Liver (tissue), 9 donors: ENCODE measurements around the gene BCAP31. TPM values are rescaled to one million over a fixed set of nuclear protein-coding genes. Genes with fewer than 3 reads are reported as not detected.

Experiments
- DNase-seq: peaks from one replicate; pipeline ENCODE4 v3.0.0-alpha.2; 2017; ENCODE audit warnings: low spot score
- H3K27ac ChIP-seq, 2 donors: one replicate each; pipeline ENCODE4 v1.7.0; 2013; ENCODE audit warnings: inconsistent platforms in 2 of 2, low read length in 2 of 2, control low read depth in 1 of 2, low read depth in 1 of 2, mild to moderate bottlenecking in 1 of 2
- H3K27me3 ChIP-seq, 4 donors: one replicate each; pipeline versions ENCODE4 v1.6.1 to v1.7.0; 2013; ENCODE audit warnings: low read length in 3 of 4, inconsistent platforms in 1 of 4, mild to moderate bottlenecking in 1 of 4, moderate library complexity in 1 of 4; ENCODE audit not compliant: control insufficient read depth in 4 of 4, insufficient read depth in 4 of 4
- H3K36me3 ChIP-seq, 4 donors: one replicate each; pipeline versions ENCODE4 v1.6.1 to v1.7.0; 2013; ENCODE audit warnings: low read length in 3 of 4, mild to moderate bottlenecking in 3 of 4, low read depth in 1 of 4, moderate library complexity in 1 of 4; ENCODE audit not compliant: control insufficient read depth in 4 of 4, insufficient read depth in 3 of 4
- H3K4me1 ChIP-seq, 4 donors: one replicate each; pipeline versions ENCODE4 v1.6.1 to v1.7.0; 2013; ENCODE audit warnings: low read length in 3 of 4, mild to moderate bottlenecking in 3 of 4, moderate library complexity in 1 of 4; ENCODE audit not compliant: control insufficient read depth in 4 of 4, insufficient read depth in 4 of 4
- H3K4me3 ChIP-seq, 3 donors: one replicate each; pipeline versions ENCODE4 v1.6.1 to v1.7.0; 2013; ENCODE audit warnings: low read length in 3 of 3, control low read depth in 1 of 3, low read depth in 1 of 3, mild to moderate bottlenecking in 1 of 3
- H3K9ac ChIP-seq, 2 donors: one replicate each; pipeline ENCODE4 v1.7.0; 2013; ENCODE audit warnings: low read length in 2 of 2, mild to moderate bottlenecking in 2 of 2, moderate library complexity in 2 of 2, control low read depth in 1 of 2, low read depth in 1 of 2
- H3K9me3 ChIP-seq, 4 donors: one replicate each; pipeline versions ENCODE4 v1.6.1 to v1.7.0; 2013; ENCODE audit warnings: low read length in 3 of 4; ENCODE audit not compliant: control insufficient read depth in 4 of 4
- ATF3 ChIP-seq: IDR thresholded peaks from 2 replicates; pipeline ENCODE4 v1.6.1; 2016; ENCODE audit warnings: antibody characterized with exemption
- CTCF ChIP-seq: fragments of 150-350 bp; IDR thresholded peaks from 2 replicates; pipeline ENCODE4 v1.5.1; 2017; ENCODE audit warnings: improper control_type of control experiment, low read depth, low read length; ENCODE audit not compliant: missing input control
- EGR1 ChIP-seq, 2 donors: IDR thresholded peaks; 2 replicates each; pipeline ENCODE4 v1.6.1; 2016 to 2018; ENCODE audit warnings: antibody characterized with exemption in 2 of 2, low read depth in 2 of 2
- FOXA1 ChIP-seq: IDR thresholded peaks from 2 replicates; pipeline ENCODE4 v1.6.1; 2016; ENCODE audit warnings: antibody characterized with exemption
- FOXA2 ChIP-seq: IDR thresholded peaks from 2 replicates; pipeline ENCODE4 v1.6.1; 2016; ENCODE audit warnings: antibody characterized with exemption
- GABPA ChIP-seq, 2 donors: IDR thresholded peaks in 1 of 2; conservative IDR thresholded peaks in 1 of 2; 2 replicates each; pipeline ENCODE4 v1.6.1; 2016; ENCODE audit warnings: antibody characterized with exemption in 2 of 2, mild to moderate bottlenecking in 1 of 2, moderate library complexity in 1 of 2
- HNF4A ChIP-seq, 2 donors: conservative IDR thresholded peaks; 2 replicates each; pipeline ENCODE4 v1.6.1; 2016; ENCODE audit warnings: antibody characterized with exemption in 2 of 2, mild to moderate bottlenecking in 2 of 2
- HNF4G ChIP-seq: IDR thresholded peaks from 2 replicates; pipeline ENCODE4 v1.6.1; 2016; ENCODE audit warnings: antibody characterized with exemption
- JUND ChIP-seq, 2 donors: IDR thresholded peaks; 2 replicates each; pipeline ENCODE4 v1.6.1; 2016; ENCODE audit warnings: antibody characterized with exemption in 2 of 2
- MAX ChIP-seq: IDR thresholded peaks from 2 replicates; pipeline ENCODE4 v1.6.1; 2016; ENCODE audit warnings: antibody characterized with exemption
- NR2F2 ChIP-seq: IDR thresholded peaks from 2 replicates; pipeline ENCODE4 v1.6.1; 2016; ENCODE audit warnings: antibody characterized with exemption
- RAD21 ChIP-seq, 2 donors: IDR thresholded peaks; 2 replicates each; pipeline ENCODE4 v1.6.1; 2016; ENCODE audit warnings: antibody characterized with exemption in 2 of 2, mild to moderate bottlenecking in 2 of 2
- REST ChIP-seq: IDR thresholded peaks from 2 replicates; pipeline ENCODE4 v1.6.1; 2016; ENCODE audit warnings: antibody characterized with exemption, mild to moderate bottlenecking
- RXRA ChIP-seq, 2 donors: IDR thresholded peaks; 2 replicates each; pipeline ENCODE4 v1.6.1; 2017 to 2018; ENCODE audit warnings: antibody characterized with exemption in 2 of 2, mild to moderate bottlenecking in 1 of 2
- SP1 ChIP-seq: IDR thresholded peaks from 2 replicates; pipeline ENCODE4 v1.6.1; 2018; ENCODE audit warnings: antibody characterized with exemption, mild to moderate bottlenecking
- TAF1 ChIP-seq: conservative IDR thresholded peaks from 2 replicates; pipeline ENCODE4 v1.6.1; 2016; ENCODE audit warnings: antibody characterized with exemption, mild to moderate bottlenecking
- YY1 ChIP-seq: IDR thresholded peaks from 2 replicates; pipeline ENCODE4 v1.6.1; 2016; ENCODE audit warnings: antibody characterized with exemption, mild to moderate bottlenecking
- ZBTB33 ChIP-seq: IDR thresholded peaks from 2 replicates; pipeline ENCODE4 v1.6.1; 2016; ENCODE audit warnings: antibody characterized with exemption
- WGBS: extraction: QIAGEN DNeasy Blood & Tissue Kit; methylation state at CpG from one replicate; pipeline ENCODE4 v1.1.7; 2013; 5-methylcytosine and 5-hydroxymethylcytosine counted together
- polyA plus RNA-seq, 2 donors: library from polyadenylated mRNA; stranded (reverse) in 1 of 2; unstranded in 1 of 2; fragments of 200-250 nt in 1 of 2; fragments of >200 nt in 1 of 2; fragmentation: Nextera tagmentation in 1 of 2; extraction: Ambion mirVana in 1 of 2; gene quantifications; one replicate each; pipeline versions ENCODE4 v1.2.1 to v1.2.3, GENCODE V29; 2013 to 2015
- total RNA-seq, 2 donors: library from RNA; depleted of rRNA; stranded (reverse); fragments of >200 nt; gene quantifications; one replicate each; pipeline ENCODE4 v1.2.3, GENCODE V29; 2014
- donor health status: healthy.
- donor health status: healthy.
- donor health status: healthy.
- donor health status: healthy.
- donor health status: healthy.

The BCAP31 gene
- total and polyA plus RNA-seq, 4 donors = 64.6 to 158 (median 119) TPM

GRCh38 chrX:153733651-153734240, 9.6 kb upstream of the BCAP31 start:
- Histone ChIP-seq H3K27ac (no peak overlapping the region), H3K4me1 (peaks cover 0 to 8% (median 4%) of the 10 kb centered on the region in 4 donors), H3K4me3 (no peak overlapping the region), H3K27me3 (no peaks in the 10 kb centered on the region), H3K36me3 (peaks cover 0 to 8% (median 1%) of the 10 kb centered on the region in 4 donors), H3K9me3 (no peaks in the 10 kb centered on the region), H3K9ac (no peak overlapping the region)
- DNase-seq = no peak
- WGBS = 92% methylated on average over 15 of the region's 15 CpGs
- no peak for TF ChIP-seq RXRA (IDR thresholded peaks at IDR 0.05)
- no peak for TF ChIP-seq HNF4A (conservative IDR thresholded peaks at IDR 0.05)
- no peak for TF ChIP-seq NR2F2
- TF ChIP-seq SP1 = no peak
- TF ChIP-seq RAD21 (IDR thresholded peaks at IDR 0.05) = no peak
- no peak for TF ChIP-seq EGR1 (IDR thresholded peaks at IDR 0.05; ENCODE audit: low read depth in 2 of 2)
- no peak for TF ChIP-seq TAF1
- no peak for TF ChIP-seq ZBTB33
- no peak for TF ChIP-seq ATF3
- no peak for TF ChIP-seq REST
- TF ChIP-seq YY1 = no peak
- TF ChIP-seq FOXA1 = no peak
- TF ChIP-seq MAX = no peak
- TF ChIP-seq JUND (IDR thresholded peaks at IDR 0.05) = no peak
- TF ChIP-seq CTCF = no peak
- no peak for TF ChIP-seq GABPA (IDR thresholded peaks at IDR 0.05 in 1 of 2, conservative IDR thresholded peaks at IDR 0.05 in 1 of 2)
- TF ChIP-seq FOXA2 = no peak
- no peak for TF ChIP-seq HNF4G
